ENCODE data around the gene SPRED3.
"Not testable (repeated sequence)": the region's sequence is repeated elsewhere in the genome, so short reads cannot be mapped to it uniquely, and the experiment has no call there.

DNA sequence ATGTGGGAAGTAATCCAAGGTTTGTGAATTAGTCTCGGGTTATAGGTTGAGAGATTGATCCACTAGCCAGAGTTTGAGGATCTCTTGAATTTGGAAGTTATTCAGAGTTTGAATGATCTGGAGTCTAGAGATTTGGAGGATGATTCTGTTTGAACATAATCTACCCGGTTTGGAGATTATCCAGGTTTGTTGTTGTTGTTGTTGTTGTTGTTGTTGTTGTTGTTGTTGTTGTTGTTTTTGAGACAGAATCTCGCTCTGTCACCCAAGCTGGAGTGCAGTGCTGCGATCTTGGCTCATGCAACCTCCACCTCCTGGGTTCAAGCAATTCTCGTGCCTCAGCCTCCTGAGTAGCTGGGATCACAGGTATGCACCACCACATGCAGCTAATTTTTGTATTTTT lies 23.4 kb downstream of the SPRED3 start:
- TF ChIP-seq CTCF (IDR thresholded peaks at IDR 0.05; ENCODE audit: borderline replicate concordance, extremely low read depth, low read length, poor library complexity, severe bottlenecking); EZH2 (IDR thresholded peaks at IDR 0.05; ENCODE audit: borderline replicate concordance, low read depth, low read length, severe bottlenecking): not testable (repeated sequence)

Data from DND-41 (cell line).